GM23248 (cell line): ENCODE measurements around the gene SSR1. TPM values are rescaled to one million over a fixed set of nuclear protein-coding genes. Genes with fewer than 3 reads are reported as not detected.
A peak's percentile ranks its signal among the peaks of the same experiment; 100 is the strongest.
"Not testable (repeated sequence)": the region's sequence is repeated elsewhere in the genome, so short reads cannot be mapped to it uniquely, and the experiment has no call there.

ENCODE experiments used
- DNase-seq: peaks from one replicate; pipeline ENCODE4 v3.0.0-alpha.2; 2015
- H2AFZ ChIP-seq: fragments of 200-600 bp; sonication (generic); 2 replicates; pipeline ENCODE4 v1.6.1; 2016; ENCODE audit warnings: antibody characterized with exemption
- H3F3A ChIP-seq: fragments of 200-600 bp; sonication (generic); 2 replicates; pipeline ENCODE4 v1.6.1; 2016; ENCODE audit warnings: mild to moderate bottlenecking, antibody characterized with exemption, mixed run types; ENCODE audit not compliant: insufficient read depth
- H3K27ac ChIP-seq: fragments of 200-600 bp; sonication (generic); 2 replicates; pipeline ENCODE4 v1.5.1; 2016; ENCODE audit warnings: mild to moderate bottlenecking
- H3K27me3 ChIP-seq: fragments of 200-600 bp; sonication (generic); replicated peaks from 2 replicates; pipeline ENCODE4 v1.6.1; 2016; ENCODE audit warnings: mild to moderate bottlenecking; ENCODE audit not compliant: insufficient read depth
- H3K36me3 ChIP-seq: fragments of 200-600 bp; sonication (generic); 2 replicates; pipeline ENCODE4 v1.6.1; 2016; ENCODE audit warnings: low read depth, mild to moderate bottlenecking
- H3K4me1 ChIP-seq: fragments of 200-600 bp; sonication (generic); 2 replicates; pipeline ENCODE4 v1.6.1; 2016; ENCODE audit warnings: mild to moderate bottlenecking; ENCODE audit not compliant: insufficient read depth
- H3K4me2 ChIP-seq: fragments of 200-600 bp; sonication (generic); one replicate; pipeline ENCODE4 v1.6.1; 2016; ENCODE audit warnings: mild to moderate bottlenecking; ENCODE audit not compliant: unreplicated experiment
- H3K4me3 ChIP-seq: fragments of 200-600 bp; sonication (generic); 2 replicates; pipeline ENCODE4 v1.5.1; 2016; ENCODE audit warnings: mild to moderate bottlenecking
- H3K79me2 ChIP-seq: fragments of 200-600 bp; sonication (generic); 2 replicates; pipeline ENCODE4 v1.6.1; 2016; ENCODE audit warnings: mild to moderate bottlenecking; ENCODE audit not compliant: insufficient read depth
- H3K9ac ChIP-seq: fragments of 200-600 bp; sonication (generic); 2 replicates; pipeline ENCODE4 v1.6.1; 2016; ENCODE audit warnings: mild to moderate bottlenecking
- H3K9me2 ChIP-seq: fragments of 200-600 bp; sonication (generic); 2 replicates; pipeline ENCODE4 v1.6.1; 2016; ENCODE audit warnings: mixed run types, mild to moderate bottlenecking, moderate library complexity; ENCODE audit not compliant: insufficient read depth
- H3K9me3 ChIP-seq: fragments of 200-600 bp; sonication (generic); one replicate; pipeline ENCODE4 v1.6.1; 2017; ENCODE audit warnings: low read depth
- H4K20me1 ChIP-seq: fragments of 200-600 bp; sonication (generic); 2 replicates; pipeline ENCODE4 v1.6.0; 2016; ENCODE audit not compliant: insufficient read depth
- EZH2 ChIP-seq: fragments of 200-600 bp; sonication (generic); IDR thresholded peaks from 2 replicates; pipeline ENCODE4 v1.6.1; 2018; ENCODE audit warnings: antibody characterized with exemption, mild to moderate bottlenecking; ENCODE audit not compliant: insufficient read depth, poor library complexity, severe bottlenecking
- EZH2phosphoT487 ChIP-seq: fragments of 200-600 bp; sonication (generic); IDR thresholded peaks from 2 replicates; pipeline ENCODE4 v1.6.1; 2018; ENCODE audit warnings: antibody characterized with exemption, moderate library complexity, mild to moderate bottlenecking, low read depth; ENCODE audit not compliant: insufficient read depth
- WGBS, 2 experiments: methylation state at CpG; one replicate each; pipeline ENCODE4 v1.1.6; 2015 to 2017; ENCODE audit warnings: low lambda C conversion rate in 2 of 2, low coverage in 1 of 2; ENCODE audit errors: missing lambda C conversion rate in 2 of 2; 5-methylcytosine and 5-hydroxymethylcytosine counted together
- in situ Hi-C: fragments of 300-500 bp; cut with MboI; formaldehyde crosslinking; loops from 2 replicates; pipeline ENCODE4 v1.15.0; 2020
- polyA plus RNA-seq: library from polyadenylated mRNA; unstranded; fragments of >200 nt; fragmentation: Nextera tagmentation; extraction: Ambion mirVana; gene quantifications from 2 replicates; pipeline ENCODE4 v1.2.1, GENCODE V29; 2016
- total RNA-seq: library from RNA; depleted of rRNA; stranded (reverse); fragments of >200 nt; shearing (Covaris generic); gene quantifications from 2 replicates; pipeline ENCODE4 v1.2.3, GENCODE V29; 2014; rRNA removed

SSR1 gene
- 129 and 180 TPM in 2 replicates for total RNA-seq
- 241 and 257 TPM in 2 replicates for polyA plus RNA-seq

DNA sequence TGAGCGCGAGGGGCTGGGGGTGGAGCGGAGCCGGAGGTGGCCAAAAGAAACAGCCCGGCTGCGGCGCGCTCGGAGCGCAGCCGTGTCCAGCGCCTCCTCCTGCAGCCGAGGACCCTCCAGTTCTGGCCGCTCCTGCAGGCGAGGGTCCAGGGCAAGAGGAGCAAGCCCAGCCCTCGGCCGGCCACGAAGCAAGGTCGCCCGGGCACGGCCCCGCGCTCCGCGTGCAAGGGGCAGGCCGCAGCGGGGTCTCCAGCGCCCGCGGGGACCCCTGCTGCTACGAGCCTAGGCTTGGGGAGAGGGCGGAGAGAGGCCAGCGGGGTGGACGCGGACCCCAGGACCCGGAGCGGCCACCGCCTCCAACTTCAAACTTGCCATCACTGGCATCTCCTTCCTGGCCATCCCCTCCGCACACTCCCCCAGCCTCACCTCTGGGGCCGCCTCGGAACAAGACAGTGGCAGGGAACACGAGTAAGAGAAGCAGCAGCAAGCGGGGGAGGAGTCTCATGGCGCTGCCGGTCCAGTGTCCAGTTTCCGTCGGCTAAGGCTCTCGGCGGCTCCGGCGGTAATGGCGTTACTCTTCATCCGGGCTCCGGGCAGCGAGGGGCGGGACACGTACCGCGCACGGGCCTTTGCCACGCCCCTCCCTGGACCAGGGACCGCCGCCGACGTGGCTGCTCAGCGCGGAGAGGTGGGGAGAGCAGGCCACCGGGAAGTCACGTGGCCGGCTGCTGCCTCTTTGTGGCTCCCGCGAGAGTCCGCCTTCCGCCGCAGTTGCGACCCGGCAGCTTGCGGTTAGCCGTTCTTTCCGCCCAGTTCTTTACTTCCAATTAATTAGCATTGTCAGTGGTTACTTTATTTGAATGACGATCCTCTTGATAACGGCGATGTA is at the start of gene SSR1:
TSS of gene SSR1 (minus strand) at position 584 of the 889 bp plus-strand sequence. CDS start at position 505, 79 bp downstream.
- WGBS, 2 experiments: 1% methylated on average over 72 to 78 of the region's 83 CpGs
- no peaks in the 10 kb centered on the region for H3K9me3 ChIP-seq
- peaks cover 11% of the 10 kb centered on the region; the same call in 1 of the 2 replicates for H3F3A ChIP-seq
- H3K27me3 ChIP-seq: no peaks in the 10 kb centered on the region
- H3K79me2 ChIP-seq: peaks cover 50% of the 10 kb centered on the region
- peaks cover 20% of the 10 kb centered on the region for H3K36me3 ChIP-seq
- peak within 1 kb of the TSS; percentile 97 for H3K9ac ChIP-seq
- H2AFZ ChIP-seq: peak within 1 kb of the TSS; percentile 83
- no peak for TF ChIP-seq EZH2phosphoT487
- TF ChIP-seq EZH2: no peak
- no peaks in the 10 kb centered on the region for H4K20me1 ChIP-seq
- peak within 1 kb of the TSS; percentile 88 for H3K27ac ChIP-seq
- in situ Hi-C loops: no loop called here
- DNase-seq: peak; percentile 100
- H3K4me2 ChIP-seq: peak within 1 kb of the TSS; percentile 97
- H3K4me3 ChIP-seq: peak within 1 kb of the TSS; percentile 92
- peaks cover 25% of the 10 kb centered on the region for H3K4me1 ChIP-seq
- H3K9me2 ChIP-seq: no peaks in the 10 kb centered on the region

DNA sequence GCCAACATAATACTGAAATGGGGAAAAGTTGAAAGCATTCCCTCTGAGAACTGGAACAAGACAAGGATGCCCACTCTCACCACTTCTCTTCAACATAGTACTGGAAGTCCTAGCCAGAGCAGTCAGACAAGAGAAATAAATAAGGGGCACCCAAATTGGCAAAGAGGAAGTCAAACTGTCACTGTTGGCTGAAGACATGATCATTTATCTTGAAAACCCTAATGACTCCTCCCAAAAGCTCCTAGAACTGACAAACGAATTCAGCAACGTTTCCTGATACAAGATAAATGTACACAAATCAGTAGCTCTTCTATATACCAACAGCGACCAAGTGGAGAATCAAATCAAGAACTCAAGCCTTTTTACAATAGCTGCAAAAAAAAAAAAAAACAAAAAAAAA is 38.9 kb upstream of the SSR1 start:
- in situ Hi-C loops, H3F3A ChIP-seq: not testable (repeated sequence)
- WGBS, 2 experiments: 21 to 33% methylated on average over 3 of the region's 3 CpGs

DNA sequence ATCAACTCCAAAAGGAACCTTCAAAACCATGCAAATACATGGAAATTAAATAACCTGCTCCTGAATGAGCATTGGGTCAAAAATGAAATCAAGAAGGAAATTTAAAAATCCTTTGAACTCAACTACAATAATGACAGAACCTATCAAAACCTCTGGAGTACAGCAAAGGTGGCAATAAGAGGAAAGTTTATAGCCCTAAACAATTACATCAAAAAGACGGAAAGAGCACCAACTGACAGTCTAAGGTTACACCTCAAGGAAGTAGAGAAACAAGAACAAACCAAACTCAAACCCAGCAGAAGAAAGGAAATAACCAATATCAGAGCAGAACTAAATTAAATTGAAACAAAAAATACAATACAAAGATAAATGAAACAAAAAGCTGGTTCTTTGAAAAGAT is 37.6 kb upstream of the SSR1 start:
- H3K27ac ChIP-seq, in situ Hi-C loops, H3K4me2 ChIP-seq, H3K9me3 ChIP-seq, H3F3A ChIP-seq, H3K36me3 ChIP-seq, H3K79me2 ChIP-seq, H3K4me3 ChIP-seq, H4K20me1 ChIP-seq, H2AFZ ChIP-seq, H3K9ac ChIP-seq, DNase-seq, H3K4me1 ChIP-seq, H3K9me2 ChIP-seq: not testable (repeated sequence)
- H3K27me3 ChIP-seq: peaks cover 10% of the 10 kb centered on the region
- 50 to 54% methylated on average over 1 of the region's 1 CpG for WGBS, 2 experiments

More for the DNA sequence above, 38.9 kb upstream of the SSR1 start:
- DNase-seq, H3K36me3 ChIP-seq, H3K9me3 ChIP-seq, H3K4me2 ChIP-seq, H3K9me2 ChIP-seq, H3K79me2 ChIP-seq, H3K4me1 ChIP-seq, H3K27ac ChIP-seq, H4K20me1 ChIP-seq, H3K4me3 ChIP-seq, H2AFZ ChIP-seq, H3K9ac ChIP-seq: not testable (repeated sequence)
- peaks cover 10% of the 10 kb centered on the region for H3K27me3 ChIP-seq

DNA sequence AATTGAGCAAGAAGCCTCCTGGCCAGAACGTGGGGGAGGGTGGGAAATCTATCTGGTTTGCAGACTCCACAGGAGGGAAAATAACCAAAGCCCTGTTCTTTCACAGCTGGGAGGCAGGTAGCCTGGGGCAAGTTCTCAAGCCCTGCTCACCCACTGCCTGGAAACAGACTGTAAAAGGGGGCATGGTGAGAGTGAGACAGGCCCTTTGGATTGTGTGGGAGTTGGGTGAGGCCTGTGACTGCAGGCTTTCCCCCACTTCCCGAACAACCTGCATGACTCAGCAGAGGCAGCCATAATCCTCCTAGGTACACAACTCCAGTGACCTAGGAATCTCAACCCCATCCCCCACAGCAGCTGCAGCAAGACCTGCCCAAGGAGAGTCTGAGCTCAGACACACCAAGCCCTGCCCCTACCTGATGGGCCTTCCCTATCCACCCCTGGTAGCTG is 34.6 kb upstream of the SSR1 start:
- not testable (repeated sequence) for H3K9me2 ChIP-seq

DNA sequence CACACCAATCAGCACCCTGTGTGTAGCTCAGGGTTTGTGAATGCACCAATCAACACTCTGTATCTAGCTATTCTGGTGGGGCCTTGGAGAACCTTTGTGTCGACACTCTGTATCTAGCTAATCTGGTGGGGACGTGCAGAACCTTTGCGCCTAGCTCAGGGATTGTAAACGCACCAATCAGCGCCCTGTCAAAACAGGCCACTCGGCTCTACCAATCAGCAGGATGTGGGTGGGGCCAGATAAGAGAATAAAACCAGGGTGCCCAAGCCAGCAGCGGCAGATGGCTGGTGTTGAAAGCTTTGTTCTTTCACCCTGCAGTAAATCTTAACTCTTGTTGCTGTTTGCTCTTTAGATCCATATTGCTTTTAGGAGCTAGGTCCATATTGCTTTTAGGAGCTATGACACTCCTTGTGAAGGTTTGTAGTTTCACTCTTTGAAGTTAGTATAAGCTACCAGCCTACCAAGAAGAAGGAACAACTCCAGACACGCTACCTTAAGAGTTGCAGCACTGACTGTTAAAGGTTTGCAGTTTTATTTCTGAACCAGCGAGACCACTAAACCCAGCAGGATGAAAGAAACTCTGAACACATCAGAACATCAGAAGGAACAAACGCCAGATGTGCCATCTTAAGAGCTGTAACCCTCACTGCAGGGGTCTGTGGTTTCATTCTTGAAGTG is 31.9 kb upstream of the SSR1 start:
- H3K4me3 ChIP-seq, H3K27me3 ChIP-seq, H3K9ac ChIP-seq, H4K20me1 ChIP-seq, DNase-seq, in situ Hi-C loops, H3K4me2 ChIP-seq, H3K36me3 ChIP-seq, H2AFZ ChIP-seq, H3K27ac ChIP-seq, H3K4me1 ChIP-seq, H3K9me2 ChIP-seq, H3K9me3 ChIP-seq, H3F3A ChIP-seq, H3K79me2 ChIP-seq: not testable (repeated sequence)
- WGBS, 2 experiments: 68 to 69% methylated on average over 10 of the region's 10 CpGs

More for the DNA sequence above, 34.6 kb upstream of the SSR1 start:
- H2AFZ ChIP-seq, H3K4me1 ChIP-seq, H3K9me3 ChIP-seq, DNase-seq, H3K4me3 ChIP-seq, H3K4me2 ChIP-seq, H4K20me1 ChIP-seq, H3K36me3 ChIP-seq, H3K27ac ChIP-seq, H3F3A ChIP-seq, H3K9ac ChIP-seq, H3K79me2 ChIP-seq, in situ Hi-C loops: not testable (repeated sequence)
- 86 to 100% methylated on average over 1 to 2 of the region's 2 CpGs for WGBS, 2 experiments
- H3K27me3 ChIP-seq: peaks cover 10% of the 10 kb centered on the region
